ENCODE results near the gene VSTM2L.

GRCh38 chr20:37955511-37955910 is 52.6 kb downstream of the VSTM2L start:
- no peak for TF ChIP-seq POLR2AphosphoS5 (IDR thresholded peaks at IDR 0.05; ENCODE audit: control insufficient read depth, insufficient read depth, low read depth, low read length)
- no peak for TF ChIP-seq EGR1 (conservative IDR thresholded peaks at IDR 0.05)
- no peak for TF ChIP-seq ELF1 (tag; IDR thresholded peaks at IDR 0.05)
- TF ChIP-seq GTF2F1 (IDR thresholded peaks at IDR 0.05; ENCODE audit: low read depth, low read length), result no peak
- TF ChIP-seq RBM14 (IDR thresholded peaks at IDR 0.05; ENCODE audit: borderline replicate concordance, insufficient read depth, low read depth, low read length), result no peak

Measured in K562 (cell line).